NCI-H524 (cell line): ENCODE results near the gene ATP8A2.

ENCODE experiments used
- DNase-seq, 2 experiments: peaks; one replicate each; lab custom pipeline; 2025; lab: John Stamatoyannopoulos, UW

The ATP8A2 gene

GRCh38 chr13:25384758-25385410, 13.1 kb downstream of the ATP8A2 start:
- DNase-seq = no peak

DNA sequence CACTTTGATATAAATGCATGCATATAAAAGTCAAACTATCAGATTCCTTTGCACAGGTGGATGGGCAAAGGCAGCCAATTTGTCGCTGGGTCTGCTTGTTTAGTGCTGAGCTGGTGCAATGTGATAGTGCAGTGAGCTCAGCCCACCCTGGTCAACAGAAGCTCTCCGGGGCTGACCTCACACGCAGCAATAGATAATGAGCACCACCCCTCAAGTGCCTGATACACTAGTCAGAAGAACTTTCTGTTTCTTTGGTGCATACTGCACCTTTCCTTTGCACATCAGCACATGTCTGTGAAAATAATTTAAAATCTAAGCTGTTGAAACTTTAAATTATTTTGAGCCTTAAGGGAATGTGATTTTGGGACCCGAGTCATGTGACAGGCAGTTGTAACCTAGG, 20.2 kb downstream of the ATP8A2 start:
- DNase-seq = no peak

DNA sequence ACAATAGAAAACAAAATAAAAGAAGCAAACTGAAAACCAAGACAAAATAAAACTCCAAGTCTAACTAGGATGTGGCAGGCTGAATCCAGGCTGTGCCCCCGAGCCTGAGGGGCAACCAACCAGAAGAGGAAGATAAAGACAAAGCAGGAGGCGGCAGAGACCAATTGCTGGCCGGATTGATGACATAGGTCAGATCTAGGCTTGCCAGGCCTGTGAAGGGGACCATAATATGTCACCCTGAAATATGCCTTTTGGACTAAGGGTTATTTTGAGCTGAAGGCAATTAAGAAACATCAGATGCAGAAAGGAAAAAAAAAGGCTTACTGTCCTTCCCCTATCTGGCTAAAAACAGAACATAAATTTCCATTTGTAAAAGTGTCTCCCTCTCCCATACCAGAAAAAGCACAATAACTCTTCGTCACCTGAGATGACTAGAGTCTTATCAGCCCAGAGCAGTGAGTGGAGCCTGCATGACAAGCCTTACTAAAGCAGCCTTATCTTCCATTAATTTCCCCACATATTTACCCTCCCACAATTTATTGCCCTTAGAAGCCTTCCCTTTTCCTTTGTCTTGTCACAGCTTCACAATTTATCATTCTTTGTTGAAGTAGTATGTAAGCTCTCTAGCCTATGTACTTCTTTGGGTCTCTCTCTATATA, 22.8 kb downstream of the ATP8A2 start:
- DNase-seq = no peak

- no peak for DNase-seq
Observed at GRCh38 chr13:25397763-25398162, 26.0 kb downstream of the ATP8A2 start.

- no peak for DNase-seq
Observed at GRCh38 chr13:25400925-25401324, 29.2 kb downstream of the ATP8A2 start.

DNA sequence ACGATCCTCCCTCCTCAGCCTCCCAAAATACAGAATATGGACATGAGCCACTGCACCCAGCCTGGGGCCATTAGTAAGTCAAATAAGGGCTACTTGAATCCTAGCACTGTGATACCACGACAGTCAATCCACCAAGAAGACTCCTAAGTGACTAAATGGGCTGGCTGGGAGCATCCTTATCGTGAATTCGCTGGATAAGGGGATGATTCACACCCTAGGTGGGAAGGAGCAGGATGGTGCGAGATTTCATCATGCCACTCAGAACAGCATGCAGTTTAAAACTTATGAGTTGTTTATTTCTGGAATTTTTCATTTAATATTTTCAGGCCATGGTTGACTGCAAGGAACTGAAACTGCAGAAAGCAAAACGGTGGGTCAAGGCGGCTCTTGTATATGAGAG, 30.2 kb downstream of the ATP8A2 start:
- no peak for DNase-seq

DNA sequence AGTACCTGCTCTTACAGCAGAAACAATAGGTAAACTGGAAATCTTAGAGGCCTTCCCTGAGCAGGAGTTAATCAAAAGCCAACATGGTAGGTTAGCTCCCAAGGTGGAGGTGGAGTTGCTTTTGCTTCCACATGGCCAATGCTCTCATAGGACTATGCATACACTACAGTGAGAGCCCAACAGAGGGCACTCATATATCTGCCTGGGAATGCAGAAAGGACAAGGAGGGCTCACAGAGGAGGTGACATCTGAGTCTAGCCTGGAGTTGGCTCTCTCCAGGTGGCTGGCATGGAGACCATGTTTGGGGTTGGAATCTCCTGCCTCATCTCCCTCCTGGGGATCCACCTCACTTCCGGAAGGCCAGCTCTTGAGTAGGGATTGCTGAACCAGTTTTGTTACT, 34.6 kb downstream of the ATP8A2 start:
- peak; percentile 54 to 75 for DNase-seq

DNA sequence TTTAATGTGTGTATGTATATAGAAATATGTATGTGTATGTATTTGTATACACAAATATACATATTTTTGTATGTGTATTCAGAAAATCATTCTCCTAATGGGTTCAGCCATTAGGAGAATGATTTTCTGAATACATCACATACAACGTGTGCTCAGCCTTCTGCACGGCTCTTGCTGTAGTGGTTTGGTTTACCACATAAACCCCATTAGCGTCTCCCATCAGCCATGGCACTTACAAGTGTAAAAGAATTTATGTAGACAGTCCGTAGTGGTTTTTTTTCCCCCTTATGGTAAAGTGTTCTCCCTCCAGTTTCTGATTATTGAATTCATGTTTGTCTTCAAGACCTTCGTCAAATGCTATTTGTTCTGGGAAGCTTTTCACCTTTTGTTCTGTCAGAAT, 38.2 kb downstream of the ATP8A2 start:
- no peak for DNase-seq

- DNase-seq = peak; percentile 66 to 89
Observed at GRCh38 chr13:25415241-25415640, 43.5 kb downstream of the ATP8A2 start.

DNA sequence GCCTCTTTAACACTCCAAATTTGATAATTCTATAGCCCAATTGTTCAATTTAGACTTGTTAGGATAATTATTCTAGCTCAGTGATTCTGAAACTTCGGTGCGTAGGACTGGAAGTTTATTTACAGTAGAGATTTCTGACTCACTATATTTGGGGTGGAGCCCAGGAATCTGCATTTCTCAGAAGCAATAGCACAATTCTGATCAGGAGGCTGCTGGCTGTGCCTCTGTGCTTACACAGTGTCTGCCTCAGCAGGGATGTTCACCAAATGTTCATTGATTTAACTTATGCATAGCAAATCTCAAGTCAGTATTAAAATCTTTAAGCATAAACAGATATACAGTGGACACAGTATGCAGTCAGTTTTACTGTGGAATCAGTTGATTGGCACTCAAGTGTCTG, 45.8 kb downstream of the ATP8A2 start:
- DNase-seq = no peak

- DNase-seq = peak in 1 of 2 experiments; percentile 39
Observed at GRCh38 chr13:25420161-25420560, 48.4 kb downstream of the ATP8A2 start.

DNA sequence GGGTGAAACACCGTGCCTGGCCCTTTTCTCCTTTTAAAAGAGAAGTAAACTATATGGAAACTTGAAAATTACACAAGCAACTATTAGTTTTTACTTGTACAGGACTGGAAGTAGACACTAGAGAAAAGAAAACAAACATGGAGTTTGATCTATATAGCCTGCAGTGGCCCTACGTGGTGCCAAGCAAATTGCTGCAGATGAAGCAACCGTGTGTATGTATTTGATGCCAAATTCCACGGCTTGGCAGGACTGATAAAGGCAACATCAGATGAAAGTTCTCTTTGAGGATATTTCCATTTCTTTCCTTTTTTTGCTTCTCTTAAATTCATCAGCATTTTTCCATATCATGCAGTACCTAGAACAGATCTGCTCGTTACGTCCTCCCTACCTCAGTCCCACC, 49.8 kb downstream of the ATP8A2 start:
- no peak for DNase-seq

DNA sequence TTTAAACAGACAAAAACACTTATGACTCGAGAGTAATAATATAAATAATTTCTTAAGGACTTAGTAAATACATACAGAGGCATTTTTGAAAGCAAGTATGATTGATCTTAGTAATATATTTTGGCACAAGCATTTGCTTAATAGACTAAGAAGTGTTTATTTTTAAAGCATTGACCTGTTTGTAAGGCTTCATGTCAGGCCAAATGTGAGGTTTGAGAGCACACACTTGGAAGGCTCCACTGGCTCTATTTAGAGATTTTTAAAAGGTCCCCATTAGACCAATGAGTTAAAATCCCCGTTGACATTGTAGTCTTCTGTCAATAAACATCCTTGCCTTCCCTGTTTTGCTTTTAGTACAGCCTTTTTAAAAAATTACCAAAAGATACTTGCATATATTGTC, 50.4 kb downstream of the ATP8A2 start:
- no peak for DNase-seq

DNA sequence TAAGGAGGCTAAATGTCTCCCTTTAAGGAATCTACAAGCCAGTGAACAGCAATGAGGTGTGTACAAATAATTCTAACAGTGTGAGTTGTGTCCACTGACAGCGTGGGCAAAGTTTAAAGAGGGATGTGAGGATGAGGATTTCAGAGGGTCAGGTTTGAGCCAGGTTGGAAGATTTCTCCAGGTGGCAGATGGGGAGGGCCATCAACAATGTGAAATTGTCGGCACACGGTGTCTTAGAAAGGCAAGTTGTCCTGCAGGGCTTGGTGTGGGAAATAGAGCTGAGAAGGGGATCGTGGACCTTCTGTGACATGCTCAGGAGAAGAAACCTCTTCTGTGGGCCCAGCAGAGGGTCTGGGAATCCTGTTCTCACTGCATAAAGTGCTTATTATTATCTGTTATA, 52.1 kb downstream of the ATP8A2 start:
- no peak for DNase-seq

DNA sequence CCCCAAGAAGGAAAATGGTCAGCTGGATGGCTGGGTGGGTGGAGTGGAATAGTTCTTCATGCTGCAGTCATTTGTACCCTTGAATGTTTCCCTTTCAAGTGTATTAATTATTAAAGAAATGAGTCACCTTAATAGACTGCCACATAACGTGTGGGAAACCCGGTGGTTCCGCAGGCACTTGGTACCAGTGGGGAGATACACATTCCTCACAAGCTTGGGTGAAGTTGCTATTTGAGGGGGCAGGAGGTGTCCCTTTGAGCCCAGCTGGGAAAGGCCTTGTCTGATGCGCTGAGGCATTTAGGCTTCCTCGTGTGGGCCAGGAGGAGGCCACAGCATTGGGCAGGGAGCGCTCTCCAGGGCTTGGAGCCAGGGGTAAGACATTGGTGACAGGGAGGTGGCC, 57.7 kb downstream of the ATP8A2 start:
- no peak for DNase-seq

GRCh38 chr13:25432691-25433090, 60.9 kb downstream of the ATP8A2 start:
- no peak for DNase-seq

DNA sequence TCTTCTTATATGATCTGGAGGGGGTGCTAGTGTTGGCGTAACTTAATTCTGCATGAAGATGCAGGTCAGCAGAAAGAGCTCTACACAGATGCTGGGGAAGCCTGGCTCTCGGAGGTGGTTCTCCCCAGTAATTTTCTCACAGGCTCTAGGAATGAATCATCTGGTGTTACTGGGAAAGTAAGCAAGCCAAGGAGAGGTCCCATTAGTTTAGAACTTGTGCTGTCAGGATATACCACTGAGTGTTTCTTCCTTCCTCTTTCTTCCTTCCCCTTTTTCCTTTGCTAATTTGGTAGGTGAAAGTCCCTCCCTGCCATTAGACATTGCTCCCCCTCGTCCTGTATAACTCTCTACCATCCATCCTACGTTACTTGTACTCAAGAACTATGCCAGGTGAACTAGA, 68.3 kb downstream of the ATP8A2 start:
- DNase-seq = no peak

- DNase-seq = no peak
Observed at GRCh38 chr13:25446261-25446660, 74.5 kb downstream of the ATP8A2 start.

DNA sequence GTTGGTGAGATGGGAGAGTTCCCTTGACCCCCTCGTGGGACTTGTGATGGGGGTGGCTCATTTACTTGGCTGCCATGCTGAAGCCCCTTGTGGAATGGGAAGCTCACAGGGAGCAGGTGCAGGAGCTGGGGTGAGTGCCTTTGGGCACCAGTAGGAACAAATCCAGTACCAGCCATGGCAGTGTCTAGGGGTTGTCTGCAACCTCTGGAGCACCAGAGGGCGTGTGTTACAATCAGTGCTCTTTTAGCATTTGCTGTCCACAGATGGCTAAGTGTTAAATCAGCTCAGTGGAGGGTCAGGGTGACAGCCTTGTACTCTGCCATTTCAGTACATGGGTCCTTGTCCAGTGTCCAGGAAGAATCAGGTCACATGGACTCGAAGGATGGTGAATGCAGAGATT, 75.6 kb downstream of the ATP8A2 start:
- DNase-seq = peak; percentile 15 to 61

GRCh38 chr13:25453850-25454365, 82.1 kb downstream of the ATP8A2 start:
- no peak for DNase-seq

- DNase-seq = peak in 1 of 2 experiments; percentile 47
Observed at GRCh38 chr13:25455146-25455545, 83.4 kb downstream of the ATP8A2 start.

- DNase-seq = no peak
Observed at GRCh38 chr13:25457566-25457965, 85.8 kb downstream of the ATP8A2 start.

DNA sequence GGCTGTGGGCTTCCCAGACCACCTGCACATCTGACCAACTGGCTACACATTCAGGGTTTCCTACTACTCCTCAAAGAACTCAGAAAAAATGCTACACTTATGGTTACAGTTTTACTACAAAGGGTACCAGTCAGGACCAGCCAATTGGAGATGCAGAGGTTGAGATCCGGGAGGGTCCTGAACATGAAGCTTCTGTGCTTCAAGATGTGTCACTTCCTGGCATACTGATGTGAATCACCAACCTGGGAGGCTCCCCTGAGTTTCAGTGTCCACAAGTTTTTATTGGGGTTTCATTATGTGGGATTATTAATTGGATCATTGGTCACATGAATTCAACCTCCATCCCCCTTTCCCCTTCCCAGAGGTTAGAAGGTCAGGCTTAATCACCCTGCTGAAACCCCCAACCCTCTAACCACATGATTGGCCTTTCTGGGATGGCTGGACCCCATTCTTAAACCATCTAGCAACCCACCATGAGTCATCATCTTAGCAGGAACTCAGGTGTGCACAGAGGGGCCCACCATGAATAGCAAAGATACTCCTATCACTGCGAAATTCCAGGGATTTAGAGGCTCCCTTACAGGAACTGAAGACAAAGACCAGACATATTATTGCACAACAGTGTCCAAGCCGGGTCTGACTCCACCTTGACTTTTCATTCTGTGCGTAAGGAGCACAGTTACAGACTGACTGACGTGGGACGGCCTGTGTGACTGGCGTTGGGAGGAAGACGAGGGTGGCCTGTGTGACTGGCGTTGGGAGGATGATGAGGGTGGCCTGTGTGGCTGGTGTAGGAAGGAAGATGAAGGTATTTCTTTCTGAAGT, 90.7 kb downstream of the ATP8A2 start:
- no peak for DNase-seq
